Epithelial cell of proximal tubule (primary cell): ENCODE data around the gene RSBN1L. TPM values are rescaled to one million over a fixed set of nuclear protein-coding genes. Genes with fewer than 3 reads are reported as not detected.
"Not testable (repeated sequence)": the region's sequence is repeated elsewhere in the genome, so short reads cannot be mapped to it uniquely, and the experiment has no call there.

Experiments
- DNase-seq: peaks from one replicate; pipeline ENCODE4 v3.0.0-alpha.2; 2011; ENCODE audit warnings: low read depth
- H3K4me3 ChIP-seq: 2 replicates; pipeline ENCODE4 v1.5.1; 2011; ENCODE audit warnings: low read depth, mild to moderate bottlenecking, low read length
- CTCF ChIP-seq: conservative IDR thresholded peaks from 2 replicates; pipeline ENCODE4 v1.5.1; 2012; ENCODE audit warnings: low read depth, mild to moderate bottlenecking, low read length
- total RNA-seq: library from RNA; depleted of rRNA; stranded (reverse); fragments of >200 nt; gene quantifications from 2 replicates; pipeline ENCODE4 v1.2.3, GENCODE V29; 2015

The RSBN1L gene
- total RNA-seq, 1 donor from 2014 or later = 13.0 TPM

- no peak for DNase-seq
- TF ChIP-seq CTCF = no peak
- no peak overlapping the region for H3K4me3 ChIP-seq
Observed at GRCh38 chr7:77710067-77710466, 13.8 kb downstream of the RSBN1L start.

GRCh38 chr7:77710861-77711260, 14.6 kb downstream of the RSBN1L start:
- H3K4me3 ChIP-seq = no peak overlapping the region
- no peak for TF ChIP-seq CTCF
- DNase-seq = no peak

GRCh38 chr7:77714195-77714594, 17.9 kb downstream of the RSBN1L start:
- TF ChIP-seq CTCF = no peak

GRCh38 chr7:77714931-77715330, 18.7 kb downstream of the RSBN1L start:
- not testable (repeated sequence) for H3K4me3 ChIP-seq, DNase-seq

More at GRCh38 chr7:77714195-77714594, 17.9 kb downstream of the RSBN1L start:
- H3K4me3 ChIP-seq = no peak overlapping the region
- DNase-seq = no peak

GRCh38 chr7:77716804-77717203, 20.5 kb downstream of the RSBN1L start:
- no peak overlapping the region for H3K4me3 ChIP-seq
- TF ChIP-seq CTCF = no peak
- no peak for DNase-seq

GRCh38 chr7:77717566-77717965, 21.3 kb downstream of the RSBN1L start:
- H3K4me3 ChIP-seq, DNase-seq: not testable (repeated sequence)

- no peak overlapping the region for H3K4me3 ChIP-seq
- no peak for DNase-seq
- no peak for TF ChIP-seq CTCF
Observed at GRCh38 chr7:77727527-77727926, 31.3 kb downstream of the RSBN1L start.

- DNase-seq = no peak
- H3K4me3 ChIP-seq = no peak overlapping the region
- no peak for TF ChIP-seq CTCF
Observed at GRCh38 chr7:77727936-77728701, 31.9 kb downstream of the RSBN1L start.
